Myocyte (in vitro differentiated cells): ENCODE measurements around the gene BRINP1. TPM values are rescaled to one million over a fixed set of nuclear protein-coding genes. Genes with fewer than 3 reads are reported as not detected.
A peak's percentile ranks its signal among the peaks of the same experiment; 100 is the strongest.

ENCODE experiments used
- DNase-seq: peaks from one replicate; pipeline ENCODE4 v3.0.0-alpha.2; 2012; ENCODE audit warnings: low read depth
- polyA plus RNA-seq: library from polyadenylated mRNA; unstranded; fragments of >200 nt; gene quantifications from one replicate; pipeline ENCODE4 v1.2.1, GENCODE V29; 2012; ENCODE audit warnings: missing spikeins
- total RNA-seq: library from RNA; depleted of rRNA; stranded (reverse); fragments of >200 nt; gene quantifications from 2 replicates; pipeline ENCODE4 v1.2.3, GENCODE V29; 2014

BRINP1 gene
- total RNA-seq: 0.47 and 1.4 TPM in 2 replicates
- 1.2 TPM for polyA plus RNA-seq

- peak; percentile 53 for DNase-seq
Observed at GRCh38 chr9:119368681-119369581, at the start of gene BRINP1. Gene BRINP1 (minus strand): TSS chr9:119369435. CDS start chr9:119313355, 56,080 bp downstream.

GRCh38 chr9:119418721-119419120 is 49.5 kb upstream of the BRINP1 start:
- DNase-seq: no peak

GRCh38 chr9:119416793-119417192 is 47.6 kb upstream of the BRINP1 start:
- DNase-seq: no peak

GRCh38 chr9:119412399-119412798 is 43.2 kb upstream of the BRINP1 start:
- DNase-seq: no peak

- DNase-seq: no peak
Observed at GRCh38 chr9:119409552-119409951, 40.3 kb upstream of the BRINP1 start.

GRCh38 chr9:119400606-119401005 is 31.4 kb upstream of the BRINP1 start:
- DNase-seq: no peak

- DNase-seq: no peak
Observed at GRCh38 chr9:119398350-119398749, 29.1 kb upstream of the BRINP1 start.

GRCh38 chr9:119391878-119392277 is 22.6 kb upstream of the BRINP1 start:
- no peak for DNase-seq

- no peak for DNase-seq
Observed at GRCh38 chr9:119375892-119376291, 6.7 kb upstream of the BRINP1 start.

- DNase-seq: no peak
Observed at GRCh38 chr9:119372951-119373350, 3.7 kb upstream of the BRINP1 start.

- DNase-seq: peak; percentile 68
Observed at GRCh38 chr9:119370816-119371215, 1.6 kb upstream of the BRINP1 start.

GRCh38 chr9:119369680-119370366 is 588 bp upstream of the BRINP1 start:
- no peak for DNase-seq

- DNase-seq: no peak
Observed at GRCh38 chr9:119368179-119368578, 1.1 kb downstream of the BRINP1 start.

GRCh38 chr9:119367683-119368075 is 1.6 kb downstream of the BRINP1 start:
- DNase-seq: no peak

- DNase-seq: no peak
Observed at GRCh38 chr9:119366909-119367682, 2.1 kb downstream of the BRINP1 start.

GRCh38 chr9:119365291-119366027 is 3.8 kb downstream of the BRINP1 start:
- DNase-seq: peak; percentile 62

- no peak for DNase-seq
Observed at GRCh38 chr9:119360237-119360636, 9.0 kb downstream of the BRINP1 start.

- no peak for DNase-seq
Observed at GRCh38 chr9:119357336-119358096, 11.7 kb downstream of the BRINP1 start.

GRCh38 chr9:119349351-119349825 is 19.8 kb downstream of the BRINP1 start:
- DNase-seq: no peak
